ENCODE measurements around the gene ZNF446.

GRCh38 chr19:58521651-58522050 is 45.5 kb downstream of the ZNF446 start:
- TF ChIP-seq, protein P1, sequence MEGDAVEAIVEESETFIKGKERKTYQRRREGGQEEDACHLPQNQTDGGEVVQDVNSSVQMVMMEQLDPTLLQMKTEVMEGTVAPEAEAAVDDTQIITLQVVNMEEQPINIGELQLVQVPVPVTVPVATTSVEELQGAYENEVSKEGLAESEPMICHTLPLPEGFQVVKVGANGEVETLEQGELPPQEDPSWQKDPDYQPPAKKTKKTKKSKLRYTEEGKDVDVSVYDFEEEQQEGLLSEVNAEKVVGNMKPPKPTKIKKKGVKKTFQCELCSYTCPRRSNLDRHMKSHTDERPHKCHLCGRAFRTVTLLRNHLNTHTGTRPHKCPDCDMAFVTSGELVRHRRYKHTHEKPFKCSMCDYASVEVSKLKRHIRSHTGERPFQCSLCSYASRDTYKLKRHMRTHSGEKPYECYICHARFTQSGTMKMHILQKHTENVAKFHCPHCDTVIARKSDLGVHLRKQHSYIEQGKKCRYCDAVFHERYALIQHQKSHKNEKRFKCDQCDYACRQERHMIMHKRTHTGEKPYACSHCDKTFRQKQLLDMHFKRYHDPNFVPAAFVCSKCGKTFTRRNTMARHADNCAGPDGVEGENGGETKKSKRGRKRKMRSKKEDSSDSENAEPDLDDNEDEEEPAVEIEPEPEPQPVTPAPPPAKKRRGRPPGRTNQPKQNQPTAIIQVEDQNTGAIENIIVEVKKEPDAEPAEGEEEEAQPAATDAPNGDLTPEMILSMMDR (IDR thresholded peaks at IDR 0.05): no peak
- TF ChIP-seq POLR2A (IDR thresholded peaks at IDR 0.05): no peak

Measured in right lobe of liver (tissue), 4 donors.